ENCODE results near the gene ELL2.
"Not testable (repeated sequence)": the region's sequence is repeated elsewhere in the genome, so short reads cannot be mapped to it uniquely, and the experiment has no call there.

The ELL2 gene

GRCh38 chr5:95927927-95928723, 33.5 kb downstream of the ELL2 start:
- no peak for DNase-seq

GRCh38 chr5:95927300-95927699, 34.4 kb downstream of the ELL2 start:
- DNase-seq: not testable (repeated sequence)

- DNase-seq: no peak
Observed at GRCh38 chr5:95925939-95926338, 35.7 kb downstream of the ELL2 start.

GRCh38 chr5:95925378-95925744, 36.3 kb downstream of the ELL2 start:
- DNase-seq: no peak

- DNase-seq: no peak
Observed at GRCh38 chr5:95924720-95925377, 36.8 kb downstream of the ELL2 start.

GRCh38 chr5:95923918-95924544, 37.6 kb downstream of the ELL2 start:
- no peak for DNase-seq

- no peak for DNase-seq
Observed at GRCh38 chr5:95922798-95923197, 38.9 kb downstream of the ELL2 start.

GRCh38 chr5:95921501-95921900, 40.1 kb downstream of the ELL2 start:
- no peak for DNase-seq

GRCh38 chr5:95920822-95921221, 40.8 kb downstream of the ELL2 start:
- DNase-seq: no peak

GRCh38 chr5:95919658-95920057, 42.0 kb downstream of the ELL2 start:
- no peak for DNase-seq

GRCh38 chr5:95918421-95919006, 43.1 kb downstream of the ELL2 start:
- DNase-seq: no peak

- DNase-seq: no peak
Observed at GRCh38 chr5:95917207-95917606, 44.4 kb downstream of the ELL2 start.

GRCh38 chr5:95916687-95917085, 45.0 kb downstream of the ELL2 start:
- no peak for DNase-seq

GRCh38 chr5:95915999-95916686, 45.5 kb downstream of the ELL2 start:
- no peak for DNase-seq

GRCh38 chr5:95913663-95914062, 48.0 kb downstream of the ELL2 start:
- no peak for DNase-seq

- DNase-seq: no peak
Observed at GRCh38 chr5:95912029-95912428, 49.6 kb downstream of the ELL2 start.

GRCh38 chr5:95910521-95910920, 51.1 kb downstream of the ELL2 start:
- DNase-seq: no peak

- no peak for DNase-seq
Observed at GRCh38 chr5:95909738-95910137, 51.9 kb downstream of the ELL2 start.

GRCh38 chr5:95908799-95909198, 52.9 kb downstream of the ELL2 start:
- no peak for DNase-seq

- DNase-seq: no peak
Observed at GRCh38 chr5:95907740-95908706, 53.6 kb downstream of the ELL2 start.

- DNase-seq: no peak
Observed at GRCh38 chr5:95907067-95907705, 54.5 kb downstream of the ELL2 start.

All from cortex of kidney (tissue), 1 donor.